Vagina (tissue), 2 donors: Measurements from ENCODE around the gene NFASC.

Experiments
- CTCF ChIP-seq, 3 experiments: fragments of 450-650 bp in 2 of 3; fragments of 200-600 bp in 1 of 3; sonication (generic) in 1 of 3; IDR thresholded peaks; one replicate each; pipeline ENCODE4 v1.5.1; 2017 to 2019; ENCODE audit warnings: antibody characterized with exemption in 3 of 3, mild to moderate bottlenecking in 2 of 3, moderate library complexity in 2 of 3
- POLR2A ChIP-seq, 2 donors: fragments of 450-650 bp; IDR thresholded peaks; one replicate each; pipeline ENCODE4 v1.6.1; 2017; ENCODE audit warnings: antibody characterized with exemption in 2 of 2, mild to moderate bottlenecking in 2 of 2, moderate library complexity in 2 of 2
- POLR2AphosphoS5 ChIP-seq, 2 donors: sonication (generic); formaldehyde crosslinking; IDR thresholded peaks; one replicate each; pipeline ENCODE4 v1.9.0; 2017; ENCODE audit warnings: antibody characterized with exemption in 2 of 2, mild to moderate bottlenecking in 2 of 2, low read depth in 1 of 2; ENCODE audit not compliant: insufficient read depth in 1 of 2

DNA sequence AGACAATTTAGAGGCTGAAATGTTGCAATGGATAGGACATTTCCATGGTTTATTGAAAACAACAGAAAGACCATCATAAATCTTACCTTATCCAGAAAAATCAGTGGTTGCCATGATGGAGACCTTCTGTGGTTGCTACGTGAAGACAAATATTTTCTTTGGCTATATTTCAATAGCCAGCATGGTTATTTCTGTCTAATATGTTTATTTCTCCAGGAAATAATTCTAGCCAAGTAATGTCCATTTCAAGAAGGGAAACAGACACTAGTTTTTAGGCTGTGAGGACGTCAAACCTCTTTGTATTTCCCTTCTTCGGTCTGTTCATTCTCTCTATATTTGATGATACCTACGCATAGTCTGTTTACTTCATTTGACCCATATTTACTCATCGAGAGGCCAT, 49.2 kb upstream of the NFASC start:
- TF ChIP-seq CTCF (IDR thresholded peaks at IDR 0.05): no peak
- peak in 1 of 2 donors; percentile 88 for TF ChIP-seq POLR2AphosphoS5 (IDR thresholded peaks at IDR 0.05; ENCODE audit: insufficient read depth in 1 of 2, low read depth in 1 of 2)
- no peak for TF ChIP-seq POLR2A (IDR thresholded peaks at IDR 0.05)
